HepG2 (cell line): ENCODE results near the gene ZER1. TPM values are rescaled to one million over a fixed set of nuclear protein-coding genes. Genes with fewer than 3 reads are reported as not detected.

Experiments
- E2F2 ChIP-seq: sonication (generic); formaldehyde crosslinking; IDR thresholded peaks from 2 replicates; pipeline ENCODE4 v1.4.0; 2020; ENCODE audit warnings: missing genetic modification reagents, borderline replicate concordance
- ELF3 ChIP-seq: IDR thresholded peaks from 2 replicates; pipeline ENCODE4 v1.6.1; 2016; ENCODE audit warnings: missing genetic modification reagents, missing compliant biosample characterization
- FOXA1 ChIP-seq, 2 experiments: fragments of 450-650 bp in 1 of 2; sonication (generic) in 1 of 2; formaldehyde crosslinking in 1 of 2; IDR thresholded peaks; 2 replicates each; pipeline versions ENCODE4 v1.4.0 to v1.6.1; 2016 to 2020; ENCODE audit warnings: missing genetic modification reagents in 1 of 2
- MNT ChIP-seq: fragments of 450-650 bp; IDR thresholded peaks from 2 replicates; pipeline ENCODE4 v1.6.1; 2016
- REPIN1 ChIP-seq: sonication (generic); formaldehyde crosslinking; IDR thresholded peaks from 2 replicates; pipeline ENCODE4 v1.8.0; 2022; ENCODE audit warnings: missing genetic modification reagents, low read depth, mild to moderate bottlenecking, borderline replicate concordance
- SNAPC2 ChIP-seq: sonication (generic); formaldehyde crosslinking; IDR thresholded peaks from 2 replicates; pipeline ENCODE4 v1.8.1; 2022; ENCODE audit warnings: mild to moderate bottlenecking, missing genetic modification reagents
- SOX13 ChIP-seq, 3 experiments: fragments of 450-650 bp in 1 of 3; sonication (generic) in 1 of 3; formaldehyde crosslinking in 1 of 3; IDR thresholded peaks in 2 of 3; conservative IDR thresholded peaks in 1 of 3; 2 replicates each; pipeline versions ENCODE4 v1.5.0 to v1.6.1; 2016 to 2020; ENCODE audit warnings: antibody characterized with exemption in 1 of 3, mild to moderate bottlenecking in 1 of 3, missing compliant biosample characterization in 1 of 3, missing genetic modification reagents in 1 of 3, moderate library complexity in 1 of 3
- SPEN ChIP-seq: sonication (generic); formaldehyde crosslinking; IDR thresholded peaks from 2 replicates; pipeline ENCODE4 v1.5.1; 2020; ENCODE audit warnings: low read depth, mild to moderate bottlenecking, missing genetic modification reagents
- SRSF9 ChIP-seq: fragments of 200-400 bp; formaldehyde crosslinking; IDR thresholded peaks from 2 replicates; pipeline ENCODE4 v1.6.1; 2018; ENCODE audit warnings: borderline replicate concordance, mild to moderate bottlenecking, low read depth, low read length; ENCODE audit not compliant: insufficient read depth, poor library complexity, severe bottlenecking
- XBP1 ChIP-seq: sonication (generic); formaldehyde crosslinking; IDR thresholded peaks from 2 replicates; pipeline ENCODE4 v1.5.0; 2020; ENCODE audit warnings: missing genetic modification reagents
- ZBTB8A ChIP-seq: sonication (generic); formaldehyde crosslinking; IDR thresholded peaks from 2 replicates; pipeline ENCODE4 v1.4.0; 2020; ENCODE audit warnings: mild to moderate bottlenecking, low read depth, missing genetic modification reagents, borderline replicate concordance
- ZFP41 ChIP-seq: sonication (generic); formaldehyde crosslinking; IDR thresholded peaks from 2 replicates; pipeline ENCODE4 v1.4.0; 2020; ENCODE audit warnings: mild to moderate bottlenecking, missing genetic modification reagents, borderline replicate concordance
- ZHX1 ChIP-seq: sonication (generic); formaldehyde crosslinking; IDR thresholded peaks from 2 replicates; pipeline ENCODE4 v1.8.1; 2022; ENCODE audit warnings: low read depth, mild to moderate bottlenecking, missing genetic modification reagents
- ZNF563 ChIP-seq: sonication (generic); formaldehyde crosslinking; IDR thresholded peaks from 2 replicates; pipeline ENCODE4 v1.8.0; 2022; ENCODE audit warnings: mild to moderate bottlenecking, moderate library complexity, missing genetic modification reagents
- ZNF883 ChIP-seq: sonication (generic); formaldehyde crosslinking; IDR thresholded peaks from 2 replicates; pipeline ENCODE4 v1.5.1; 2020; ENCODE audit warnings: mild to moderate bottlenecking, missing genetic modification reagents; ENCODE audit errors: not compliant biosample characterization
- polyA plus RNA-seq, 8 experiments: library from polyadenylated mRNA; depleted of rRNA in 3 of 8; stranded (reverse) in 7 of 8; unstranded in 1 of 8; fragments of >200 nt; fragmentation: Illumina TruSeq in 4 of 8; extraction: Trizol in 4 of 8; gene quantifications; 2 replicates each; pipeline versions ENCODE4 v1.2.1 to v1.2.3, GENCODE V29; 2011 to 2016; ENCODE audit warnings: low read depth in 4 of 8, missing spikeins in 1 of 8, mixed read lengths in 1 of 8; ENCODE audit not compliant: insufficient read depth in 1 of 8
- total RNA-seq, 5 experiments: library from RNA; depleted of rRNA; stranded (reverse); fragments of >200 nt; fragmentation: Illumina TruSeq; extraction: Trizol; gene quantifications; 2 replicates each; pipeline ENCODE4 v1.2.3, GENCODE V29; 2016; ENCODE audit warnings: low read depth in 1 of 5
- TF ChIP-seq, protein P1 (sequence below): sonication (generic); formaldehyde crosslinking; IDR thresholded peaks from 2 replicates; pipeline ENCODE4 v1.4.0; 2020; ENCODE audit warnings: missing genetic modification reagents
- TF ChIP-seq, protein P2 (sequence below): sonication (generic); formaldehyde crosslinking; IDR thresholded peaks from 2 replicates; pipeline ENCODE4 v1.8.0; 2022; ENCODE audit warnings: low read depth, missing genetic modification reagents
- TF ChIP-seq, protein P3 (sequence below): sonication (generic); formaldehyde crosslinking; IDR thresholded peaks from 2 replicates; pipeline ENCODE4 v1.5.0; 2020; ENCODE audit warnings: missing genetic modification reagents

ZER1 gene
- total and polyA plus RNA-seq, 2 of the 13 experiments (the other 11 are each of a cell fraction or from before 2014, with no cell fraction given): 7.7 to 40.0 TPM

GRCh38 chr9:128702445-128702948 lies 69.2 kb downstream of the ZER1 start, which contains the start of gene PKN3 (continued):
- TF ChIP-seq, protein P1, sequence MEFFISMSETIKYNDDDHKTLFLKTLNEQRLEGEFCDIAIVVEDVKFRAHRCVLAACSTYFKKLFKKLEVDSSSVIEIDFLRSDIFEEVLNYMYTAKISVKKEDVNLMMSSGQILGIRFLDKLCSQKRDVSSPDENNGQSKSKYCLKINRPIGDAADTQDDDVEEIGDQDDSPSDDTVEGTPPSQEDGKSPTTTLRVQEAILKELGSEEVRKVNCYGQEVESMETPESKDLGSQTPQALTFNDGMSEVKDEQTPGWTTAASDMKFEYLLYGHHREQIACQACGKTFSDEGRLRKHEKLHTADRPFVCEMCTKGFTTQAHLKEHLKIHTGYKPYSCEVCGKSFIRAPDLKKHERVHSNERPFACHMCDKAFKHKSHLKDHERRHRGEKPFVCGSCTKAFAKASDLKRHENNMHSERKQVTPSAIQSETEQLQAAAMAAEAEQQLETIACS (CRISPR knock-in tag): peak; percentile 79
- TF ChIP-seq FOXA1 (IDR thresholded peaks at IDR 0.05) (no peak), FOXA1 (CRISPR knock-in tag; IDR thresholded peaks at IDR 0.05) (no peak), SNAPC2 (CRISPR knock-in tag) (0 out of 2 replicates have a peak, but pooled peaks have one; percentile 36), ZHX1 (CRISPR knock-in tag) (no peak), REPIN1 (CRISPR knock-in tag) (peak; percentile 62; the same call in 1 of the 2 replicates), ZFP41 (CRISPR knock-in tag) (peak; percentile 23; the same call in 1 of the 2 replicates), MNT (no peak), ZNF883 (peak; percentile 37), XBP1 (CRISPR knock-in tag) (no peak), ZBTB8A (CRISPR knock-in tag) (no peak), E2F2 (CRISPR knock-in tag) (0 out of 2 replicates have a peak, but pooled peaks have one; percentile 22), SOX13 (IDR thresholded peaks at IDR 0.05) (no peak), SOX13 (CRISPR knock-in tag; conservative IDR thresholded peaks at IDR 0.05 in 1 of 2, IDR thresholded peaks at IDR 0.05 in 1 of 2) (0 out of 4 replicates have a peak, but pooled peaks of 1 of the 2 experiments have one; percentile 1), SRSF9 (no peak), ZNF563 (CRISPR knock-in tag) (peak; percentile 63; the same call in 1 of the 2 replicates), SPEN (0 out of 2 replicates have a peak, but pooled peaks have one; percentile 55), ELF3 (CRISPR knock-in tag) (0 out of 2 replicates have a peak, but pooled peaks have one; percentile 21)
- TF ChIP-seq, protein P2, sequence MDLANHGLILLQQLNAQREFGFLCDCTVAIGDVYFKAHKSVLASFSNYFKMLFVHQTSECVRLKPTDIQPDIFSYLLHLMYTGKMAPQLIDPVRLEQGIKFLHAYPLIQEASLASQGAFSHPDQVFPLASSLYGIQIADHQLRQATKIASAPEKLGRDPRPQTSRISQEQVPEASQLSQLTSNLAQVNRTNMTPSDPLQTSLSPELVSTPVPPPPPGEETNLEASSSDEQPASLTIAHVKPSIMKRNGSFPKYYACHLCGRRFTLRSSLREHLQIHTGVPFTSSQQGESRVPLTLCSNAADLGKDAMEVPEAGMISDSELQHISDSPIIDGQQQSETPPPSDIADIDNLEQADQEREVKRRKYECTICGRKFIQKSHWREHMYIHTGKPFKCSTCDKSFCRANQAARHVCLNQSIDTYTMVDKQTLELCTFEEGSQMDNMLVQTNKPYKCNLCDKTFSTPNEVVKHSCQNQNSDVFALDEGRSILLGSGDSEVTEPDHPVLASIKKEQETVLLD (CRISPR knock-in tag): no peak
- TF ChIP-seq, protein P3, sequence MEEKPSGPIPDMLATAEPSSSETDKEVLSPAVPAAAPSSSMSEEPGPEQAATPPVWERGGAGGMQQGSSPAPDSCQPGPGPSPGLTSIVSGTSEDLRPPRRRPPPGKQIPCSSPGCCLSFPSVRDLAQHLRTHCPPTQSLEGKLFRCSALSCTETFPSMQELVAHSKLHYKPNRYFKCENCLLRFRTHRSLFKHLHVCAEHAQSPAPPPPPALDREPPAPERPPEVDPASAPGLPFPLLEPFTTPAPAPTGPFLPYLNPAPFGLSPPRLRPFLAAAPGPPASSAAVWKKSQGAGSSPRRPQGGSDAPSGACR (CRISPR knock-in tag): no peak
